AML-193 (cell line): ENCODE data around the gene NRXN2.
A peak's percentile ranks its signal among the peaks of the same experiment; 100 is the strongest.

ENCODE experiments used
- DNase-seq, 2 experiments: peaks; one replicate each; lab custom pipeline; 2025; lab: John Stamatoyannopoulos, UW

The NRXN2 gene

DNA sequence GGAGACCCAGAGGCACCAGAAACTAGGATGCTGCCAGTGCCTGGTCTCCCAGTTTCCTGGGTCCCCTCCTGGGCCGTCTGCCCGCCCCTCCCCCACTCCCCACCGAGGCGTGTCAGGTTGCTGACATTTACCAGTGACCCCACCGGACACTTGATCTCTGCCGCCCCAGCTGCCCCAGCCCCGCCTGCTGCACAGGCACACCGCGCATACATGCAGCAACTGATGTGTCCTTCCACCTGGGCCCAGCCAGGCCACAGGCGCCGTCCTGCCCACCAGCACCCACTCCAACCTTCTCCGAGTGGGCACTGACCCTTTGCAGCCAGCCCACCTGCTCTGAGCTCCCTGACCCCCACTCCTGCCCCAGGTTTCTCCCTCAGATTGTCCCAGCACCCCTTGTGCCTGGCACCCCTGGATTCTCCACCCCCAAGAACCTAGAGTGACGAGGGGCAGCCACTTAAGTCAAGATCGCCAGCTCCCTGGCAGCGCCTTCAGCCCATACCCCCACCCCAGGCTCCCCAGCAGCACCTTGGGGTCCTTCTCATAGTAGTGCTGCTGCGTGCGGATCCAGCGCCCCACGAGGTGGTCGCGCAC lies 36.2 kb upstream of the NRXN2 start:
- DNase-seq: no peak

DNA sequence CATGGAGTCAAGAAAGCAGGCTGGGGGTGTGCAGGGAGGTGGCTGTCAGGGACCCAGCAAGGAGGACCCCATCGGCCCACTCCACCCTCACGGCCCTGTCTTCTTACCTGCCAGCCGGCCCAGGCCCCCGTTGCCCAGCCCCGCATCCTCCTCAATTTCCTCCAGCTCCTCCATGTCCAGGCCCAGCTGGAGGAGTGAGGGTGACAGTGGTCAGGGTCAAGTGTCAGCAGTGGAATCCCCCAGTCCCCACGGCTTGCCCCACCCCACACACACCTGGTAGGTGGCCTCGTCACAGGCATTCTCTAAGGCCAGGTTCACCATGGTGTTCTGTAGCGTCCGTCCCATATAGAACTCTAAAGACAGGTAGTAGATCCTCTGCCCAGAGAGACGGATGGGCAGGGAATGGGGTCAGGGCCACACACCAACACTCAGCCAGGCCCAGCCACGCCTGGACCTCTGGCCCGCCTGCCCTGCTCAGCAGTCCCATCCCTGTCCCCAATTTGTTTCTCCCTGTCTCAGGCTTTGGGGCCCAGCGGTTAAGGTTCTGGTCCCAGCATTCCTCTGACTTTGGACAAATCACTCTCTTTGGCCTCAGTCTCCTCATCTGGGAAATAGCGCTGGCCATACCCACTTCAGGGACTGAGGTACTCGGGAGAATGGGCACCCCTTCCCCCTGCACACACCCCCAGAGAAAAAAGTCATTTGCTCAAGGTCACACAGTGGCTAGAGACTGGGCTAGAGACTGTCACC lies 35.5 kb upstream of the NRXN2 start:
- no peak for DNase-seq

DNA sequence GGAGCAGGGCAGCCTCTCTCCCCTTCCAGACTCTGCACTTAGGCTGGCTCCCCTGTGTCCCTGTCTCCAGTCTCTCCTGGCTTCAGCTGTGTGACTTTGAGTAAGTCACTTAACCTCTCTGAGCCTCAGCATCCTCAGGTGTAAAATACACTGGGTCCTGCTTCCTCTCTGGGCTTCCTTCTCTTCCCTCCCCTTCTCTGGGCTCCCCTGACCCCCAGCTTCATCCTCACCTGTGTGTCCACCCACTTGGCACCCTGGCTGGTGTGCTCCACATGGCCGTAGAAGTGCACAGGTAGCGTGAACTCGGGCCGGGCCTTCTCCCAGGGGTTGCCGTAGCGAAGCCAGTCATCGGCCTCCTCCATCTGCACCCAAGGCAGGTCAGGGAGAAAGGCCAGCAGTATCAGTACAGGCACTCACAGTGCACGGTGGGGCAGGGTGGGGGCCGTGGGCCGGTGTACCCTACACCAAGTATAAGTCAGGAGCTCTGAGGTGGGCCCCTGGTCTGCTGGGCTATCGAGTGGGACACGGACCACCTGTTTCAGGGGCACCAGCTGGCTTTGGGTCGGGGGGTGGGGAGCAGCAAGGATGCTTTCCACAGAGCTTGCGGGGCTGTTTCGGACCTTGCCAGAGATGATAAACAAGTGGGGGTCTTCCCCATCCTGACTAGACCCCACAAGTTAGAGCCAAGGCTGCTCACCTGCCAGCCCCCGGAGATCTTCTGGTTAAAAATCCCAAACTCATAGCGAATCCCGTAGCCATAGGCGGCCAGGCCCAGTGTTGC lies 34.7 kb upstream of the NRXN2 start:
- no peak for DNase-seq

DNA sequence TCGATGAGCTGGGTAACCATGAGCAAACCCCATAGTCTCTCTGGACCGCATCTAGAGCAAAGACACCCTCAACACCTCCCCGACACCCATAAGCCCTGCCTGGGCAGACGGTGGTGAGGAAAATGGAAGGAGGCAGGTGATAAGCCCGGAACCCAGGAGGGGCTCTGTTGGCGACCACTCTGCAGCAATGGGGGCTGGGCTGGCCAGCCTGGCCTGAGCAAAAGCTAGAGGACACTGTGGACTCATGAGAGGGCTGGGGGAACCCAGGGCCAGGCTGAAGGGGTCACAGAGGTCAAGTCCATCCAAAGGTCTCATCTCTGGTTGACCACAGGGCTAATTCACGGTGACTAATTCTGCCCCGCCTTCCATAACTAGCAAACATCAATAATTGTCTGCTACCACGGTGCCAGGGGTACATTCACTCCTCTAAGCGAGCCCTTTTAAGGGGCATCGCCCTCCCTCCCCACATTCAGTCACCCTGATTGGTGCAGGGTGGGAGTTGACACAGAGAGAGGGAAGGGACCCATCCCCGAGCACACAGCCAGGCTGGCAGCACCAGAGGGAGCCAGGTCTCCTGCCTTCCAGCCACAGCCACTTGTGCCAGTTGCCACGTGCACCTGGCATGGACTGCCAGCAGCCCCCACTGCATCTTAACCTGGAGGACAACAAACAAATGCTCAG lies 32.8 kb upstream of the NRXN2 start:
- no peak for DNase-seq

DNA sequence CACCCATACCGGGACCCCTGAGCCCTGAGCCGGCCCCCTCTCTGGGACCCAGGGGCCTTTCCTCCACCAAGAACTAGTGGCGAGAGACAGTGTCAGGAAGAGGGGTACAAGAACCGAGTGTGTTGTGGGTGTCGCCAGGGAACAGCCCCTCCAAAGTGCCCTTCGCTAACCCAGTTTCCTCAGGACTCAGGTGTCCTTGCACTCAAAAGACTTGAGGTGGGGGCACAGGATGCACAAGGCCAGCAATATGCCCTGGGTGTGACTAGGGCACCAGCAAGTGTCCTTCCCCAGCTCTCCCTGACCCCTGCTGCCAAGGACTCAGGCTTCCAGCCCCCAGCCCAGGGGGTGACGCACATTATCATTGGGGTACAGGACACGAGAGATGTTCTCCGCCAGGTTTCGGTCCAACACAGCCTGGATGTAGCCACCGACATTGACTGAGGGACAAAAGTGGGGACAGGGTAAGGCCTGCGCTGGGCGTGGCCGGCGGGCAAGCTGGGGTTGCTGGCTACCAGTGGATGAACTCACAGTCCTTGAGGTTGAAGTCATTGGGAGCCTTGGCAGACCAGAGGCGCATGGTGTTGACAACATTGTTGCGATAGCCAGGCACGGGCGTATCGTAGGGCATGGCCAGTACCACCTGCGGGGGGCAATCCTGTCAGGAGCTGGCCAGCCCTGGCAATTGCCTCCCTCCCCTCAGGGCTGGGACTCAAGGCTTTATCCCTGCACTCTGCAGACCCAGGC lies 32.1 kb upstream of the NRXN2 start:
- no peak for DNase-seq

DNA sequence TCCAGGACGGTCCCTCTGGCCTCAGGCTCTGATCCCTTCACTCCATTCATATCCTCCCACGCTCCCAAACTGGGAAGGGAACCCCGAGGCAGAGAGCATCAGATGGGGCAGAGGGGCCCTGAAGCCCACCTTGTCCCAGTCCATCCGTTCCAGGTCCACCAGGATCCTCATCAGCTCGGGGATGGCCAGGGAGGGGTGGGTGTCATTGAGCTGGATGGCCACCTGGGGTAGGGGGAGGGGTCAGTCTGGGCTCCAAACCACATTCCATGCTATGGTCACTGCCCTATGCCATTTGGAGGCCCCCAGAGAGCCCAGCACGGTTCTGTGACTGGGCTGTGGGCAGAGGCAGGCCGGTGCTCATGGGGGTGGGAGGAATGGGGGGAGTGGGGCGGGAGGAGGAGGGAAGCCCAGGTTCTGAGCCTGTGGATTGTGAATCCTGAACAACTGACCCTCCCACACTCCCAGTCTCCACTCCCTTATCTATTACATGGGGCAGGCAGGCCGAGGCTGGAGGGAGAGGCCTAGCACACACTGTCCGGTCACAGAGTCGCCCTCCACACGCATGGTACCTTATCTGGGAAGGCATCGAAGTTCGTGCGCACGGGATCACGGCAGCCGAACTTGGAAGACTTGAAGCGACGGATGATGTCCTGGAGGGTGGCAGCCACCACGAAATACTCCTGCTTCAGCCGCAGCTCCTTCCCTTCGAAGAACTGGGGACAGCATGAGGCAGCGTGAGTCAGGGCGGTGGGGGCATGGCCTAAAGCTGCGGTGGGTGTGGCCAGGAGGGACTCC lies 31.3 kb upstream of the NRXN2 start:
- no peak for DNase-seq

DNA sequence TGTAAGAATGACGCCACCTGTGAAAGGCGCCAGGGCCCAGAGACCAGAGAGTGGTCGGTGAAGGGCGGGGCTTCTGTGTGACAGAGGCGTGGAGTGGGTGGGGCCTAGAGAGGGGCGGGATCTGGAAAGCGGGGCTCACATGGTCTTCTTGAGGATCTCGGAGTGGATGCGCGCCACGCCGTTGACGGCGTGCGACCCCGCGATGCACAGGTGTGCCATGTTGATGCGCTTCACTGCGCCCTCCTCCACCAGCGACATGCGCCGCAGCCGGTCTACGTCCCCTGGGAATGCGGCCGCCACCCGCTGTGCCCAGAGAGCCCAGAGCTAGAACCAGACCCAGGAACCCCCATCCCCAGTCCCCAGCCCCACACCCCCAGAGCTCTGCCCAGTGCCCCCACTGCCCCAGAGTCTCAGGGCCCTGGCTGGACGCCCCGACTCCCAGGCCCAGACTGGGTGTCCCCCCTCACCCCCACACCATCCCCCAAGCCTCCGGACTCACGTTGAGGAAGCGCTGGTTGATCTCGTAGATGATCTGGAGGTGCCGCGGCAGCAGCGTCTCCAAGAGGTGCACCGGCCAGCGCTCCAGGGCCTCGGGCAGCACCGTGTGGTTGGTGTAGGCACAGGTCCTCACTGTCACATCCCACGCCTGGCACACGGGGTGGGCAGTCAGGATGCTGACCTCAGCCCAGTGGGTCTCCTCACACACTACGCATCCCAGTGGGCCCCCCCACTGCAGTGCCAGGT lies 30.6 kb upstream of the NRXN2 start:
- DNase-seq: no peak

DNA sequence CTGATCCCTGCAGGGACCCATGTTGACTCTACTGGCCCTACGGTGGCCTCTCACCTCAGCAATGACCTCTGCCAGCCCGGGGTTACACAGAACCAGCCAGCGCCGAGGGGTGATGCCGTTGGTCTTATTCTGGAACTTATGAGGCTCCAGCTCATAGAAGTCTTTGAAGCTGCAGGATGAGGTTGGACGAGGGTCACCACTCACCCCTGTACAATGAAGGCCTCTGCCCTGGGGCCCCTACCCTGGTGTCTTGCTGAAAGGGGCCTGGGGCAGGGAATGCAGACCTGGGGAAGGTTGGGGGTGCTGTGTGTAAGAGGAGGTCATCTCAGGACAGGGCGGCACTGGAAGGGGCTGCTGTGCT lies 30.0 kb upstream of the NRXN2 start:
- DNase-seq: no peak

DNA sequence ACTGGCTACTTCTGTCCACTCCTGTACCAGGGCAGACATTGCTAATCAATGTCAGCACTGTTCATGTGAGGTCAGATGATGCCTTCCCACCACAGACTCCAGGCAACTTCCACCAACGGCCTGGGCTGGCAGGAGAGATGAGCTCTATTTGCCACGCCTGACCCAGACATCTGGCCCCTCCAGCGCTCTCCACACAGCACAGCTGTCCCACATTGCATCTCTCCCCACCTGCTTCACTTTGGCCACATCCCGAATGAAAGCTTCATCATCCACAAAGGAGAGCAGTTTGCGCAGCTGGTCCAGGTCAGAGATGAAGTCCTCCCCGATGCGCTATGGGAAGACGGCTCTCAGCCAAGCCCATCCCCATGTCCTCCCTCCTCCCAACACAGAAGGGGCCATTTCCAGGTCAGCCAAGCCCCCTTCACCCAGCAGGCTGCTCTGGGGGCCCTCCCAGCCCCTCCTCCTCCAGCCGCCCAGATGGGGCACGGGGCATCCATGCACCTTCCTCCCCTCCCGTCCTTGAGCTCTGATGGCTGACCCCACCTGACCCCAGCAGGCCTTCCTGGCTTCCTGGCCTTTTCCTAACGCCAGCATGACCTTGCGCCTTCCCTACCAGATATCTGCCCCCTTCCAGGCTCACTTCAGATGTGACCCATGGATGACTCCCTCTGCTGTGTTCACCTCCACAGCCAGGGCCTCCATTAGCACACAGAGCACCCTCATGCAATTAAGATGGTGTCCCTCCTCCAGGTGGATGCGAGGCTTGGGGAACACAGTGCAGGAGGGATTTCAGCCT lies 29.4 kb upstream of the NRXN2 start:
- DNase-seq: no peak

DNA sequence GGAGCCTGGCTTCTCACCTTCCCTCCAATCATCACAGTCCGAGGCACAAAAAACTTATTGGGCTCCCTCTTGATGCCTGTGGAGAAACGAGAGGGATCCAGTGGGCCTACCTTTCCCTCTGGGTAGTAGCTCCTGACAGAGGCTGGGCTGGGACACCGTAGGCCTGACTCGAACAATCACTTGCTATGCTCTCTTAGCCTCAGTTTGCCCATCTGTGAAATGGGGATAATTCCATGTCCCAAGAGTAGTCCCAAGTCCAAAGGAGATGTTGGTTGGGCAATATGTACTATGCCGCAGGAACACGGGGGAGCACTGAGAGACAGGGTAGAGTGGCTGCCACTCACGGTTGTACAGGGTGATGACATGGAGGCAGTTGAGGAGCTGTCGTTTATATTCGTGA lies 28.6 kb upstream of the NRXN2 start:
- no peak for DNase-seq

DNA sequence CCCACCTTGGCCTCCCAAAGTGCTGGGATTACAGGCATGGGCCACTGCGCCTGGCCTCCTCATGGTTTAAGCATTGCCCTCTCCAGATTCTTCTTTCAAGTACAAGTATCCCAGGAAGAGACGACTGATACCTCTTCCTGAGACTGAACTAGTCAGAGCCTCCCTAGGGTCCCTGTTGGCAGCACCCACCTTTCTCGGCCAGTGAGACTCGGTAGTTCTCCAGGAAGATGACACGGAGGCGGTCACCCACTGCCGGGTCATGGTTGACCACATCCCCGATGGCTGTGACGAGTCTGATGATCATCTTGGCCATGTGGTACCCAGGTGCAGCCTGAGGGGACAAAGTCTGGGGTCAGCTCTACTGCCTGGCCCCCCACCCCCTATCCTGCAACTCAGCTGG lies 28.1 kb upstream of the NRXN2 start:
- no peak for DNase-seq

DNA sequence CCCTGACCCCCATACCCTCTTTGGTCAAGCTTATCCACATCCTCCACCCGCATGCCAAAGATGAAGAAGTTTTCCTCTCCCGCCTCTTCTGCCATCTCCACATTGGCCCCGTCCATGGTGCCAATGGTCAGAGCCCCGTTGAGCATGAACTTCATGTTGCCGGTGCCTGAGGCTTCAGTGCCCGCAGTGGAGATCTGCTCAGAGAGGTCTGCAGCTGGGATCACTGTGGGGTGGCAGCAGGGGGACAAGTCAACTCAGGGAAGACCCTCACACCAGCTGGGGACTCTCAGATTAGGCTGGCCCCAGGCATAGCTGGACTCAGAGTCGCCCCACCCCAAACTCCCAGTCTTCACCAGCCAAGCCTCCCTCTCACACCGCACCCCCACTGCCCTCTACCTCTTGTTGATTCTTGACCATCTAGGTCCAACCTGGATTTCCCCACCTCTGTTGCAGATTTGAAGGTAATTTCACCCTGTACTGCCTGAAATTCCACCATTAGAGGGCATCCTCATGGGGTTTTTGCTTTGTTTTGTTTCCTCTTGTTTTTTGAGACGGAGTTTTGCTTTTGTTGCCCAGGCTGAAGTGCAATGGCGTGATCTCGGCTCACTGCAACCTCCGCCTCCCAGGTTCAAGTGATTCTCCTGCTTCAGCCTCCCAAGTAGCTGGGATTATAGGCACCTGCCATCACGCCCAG lies 27.5 kb upstream of the NRXN2 start:
- DNase-seq: no peak

DNA sequence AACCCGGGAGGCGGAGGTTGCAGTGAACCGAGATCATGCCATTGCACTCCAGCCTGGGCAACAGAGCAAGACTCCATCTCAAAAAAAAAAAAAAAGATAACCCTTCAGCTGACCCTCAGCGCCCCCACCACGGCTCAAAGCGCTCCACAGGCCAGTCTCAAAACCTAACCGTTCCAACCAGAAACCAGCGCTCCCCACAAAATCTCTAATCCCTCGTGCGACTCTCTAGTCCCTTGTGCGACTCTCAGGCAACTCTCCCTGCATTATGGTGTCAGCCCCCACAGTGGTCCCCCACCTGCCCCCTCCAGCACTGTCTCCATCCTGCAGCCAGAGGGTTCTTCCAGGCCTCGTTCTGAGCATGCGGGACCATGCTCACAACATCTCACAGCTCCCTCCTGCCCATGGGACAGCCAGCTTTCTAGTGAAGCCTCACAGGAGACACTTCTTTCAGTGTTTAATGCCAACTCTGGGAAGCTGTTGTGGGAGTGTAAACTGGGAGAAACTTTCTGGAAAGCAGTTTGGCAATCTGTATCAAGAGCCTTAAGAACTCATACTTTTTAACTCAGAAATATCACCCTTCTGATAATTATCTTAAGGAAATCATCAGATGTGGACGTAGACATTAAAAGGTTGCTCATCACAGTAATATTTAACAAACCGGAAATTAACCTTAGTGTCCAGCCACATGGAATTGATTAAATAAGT lies 25.1 kb upstream of the NRXN2 start:
- no peak for DNase-seq

DNA sequence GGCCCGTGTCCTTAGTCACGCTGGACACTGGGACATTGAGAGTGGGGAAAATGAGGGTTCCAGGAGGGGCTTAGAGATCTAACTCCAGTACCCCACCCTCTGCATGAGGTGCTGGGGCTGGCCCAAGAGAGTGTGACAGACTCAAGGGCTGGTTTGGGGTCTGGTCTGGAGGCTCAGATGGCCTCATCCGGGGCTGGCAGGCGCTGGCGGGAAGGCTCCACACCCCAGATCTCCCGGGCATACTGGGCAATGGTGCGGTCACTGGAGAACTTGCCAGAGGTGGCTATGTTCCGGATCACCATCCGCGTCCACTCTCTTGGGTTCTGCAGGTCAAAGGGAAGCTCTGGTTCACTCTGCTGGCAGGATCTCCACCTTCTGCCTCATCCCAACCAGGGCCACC lies 23.5 kb upstream of the NRXN2 start:
- DNase-seq: no peak

DNA sequence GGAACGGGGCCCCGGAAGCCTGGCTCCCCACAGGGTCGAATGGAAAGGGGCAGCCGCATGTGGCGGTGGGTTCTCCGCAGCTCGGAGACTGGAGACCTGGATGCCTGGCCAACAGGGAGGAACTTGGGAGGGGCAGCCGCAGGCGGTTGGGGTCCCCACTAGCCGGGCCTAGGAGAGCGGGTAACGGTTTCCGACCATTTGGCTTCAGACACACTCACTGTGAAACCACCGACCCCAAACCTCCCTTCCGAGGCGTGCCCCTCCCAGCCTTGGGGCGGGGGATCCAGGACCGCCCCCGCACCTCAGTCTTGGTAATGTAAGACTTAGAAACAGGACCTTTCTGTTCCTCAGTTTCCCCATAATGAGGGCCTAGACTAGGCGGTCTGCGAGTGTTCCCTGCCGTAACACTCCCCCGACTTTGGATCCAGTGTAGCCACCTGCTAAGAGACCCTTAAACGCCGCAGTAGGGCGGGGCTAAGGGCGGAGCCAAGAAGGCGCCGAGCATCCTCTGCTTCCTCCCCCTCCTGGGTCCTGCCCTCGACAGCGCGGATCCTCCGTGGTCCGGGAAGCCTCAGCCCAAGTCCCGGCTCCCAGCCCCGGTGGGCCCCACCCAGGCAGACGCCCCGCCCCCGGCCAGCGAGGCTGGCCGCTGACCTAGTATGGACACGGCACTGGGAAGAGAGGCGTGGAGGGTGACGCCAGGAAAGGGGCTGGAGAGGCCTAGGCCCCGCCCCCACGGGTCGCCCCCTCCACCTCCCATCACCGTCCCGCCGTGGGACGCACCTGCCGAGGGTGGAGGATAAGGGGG lies 22.7 kb upstream of the NRXN2 start:
- peak; percentile 45 to 52 for DNase-seq

DNA sequence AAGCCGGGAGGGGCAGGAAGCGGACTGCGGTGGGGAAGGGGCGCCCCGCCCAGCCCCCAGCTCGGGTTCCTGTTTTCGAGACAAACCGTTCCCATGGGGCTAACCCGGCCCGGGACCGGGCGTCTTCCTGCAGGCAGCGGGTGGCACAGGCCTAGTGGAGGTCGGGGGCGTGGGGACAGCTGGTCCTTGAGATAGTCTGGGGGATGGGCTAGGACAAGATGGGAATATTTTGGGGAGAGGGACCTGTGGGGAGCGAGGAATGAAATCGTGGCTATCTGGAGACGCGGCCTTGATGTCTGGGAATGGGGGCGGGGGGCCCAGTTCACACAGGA lies 22.2 kb upstream of the NRXN2 start:
- DNase-seq: peak; percentile 66 to 72

DNA sequence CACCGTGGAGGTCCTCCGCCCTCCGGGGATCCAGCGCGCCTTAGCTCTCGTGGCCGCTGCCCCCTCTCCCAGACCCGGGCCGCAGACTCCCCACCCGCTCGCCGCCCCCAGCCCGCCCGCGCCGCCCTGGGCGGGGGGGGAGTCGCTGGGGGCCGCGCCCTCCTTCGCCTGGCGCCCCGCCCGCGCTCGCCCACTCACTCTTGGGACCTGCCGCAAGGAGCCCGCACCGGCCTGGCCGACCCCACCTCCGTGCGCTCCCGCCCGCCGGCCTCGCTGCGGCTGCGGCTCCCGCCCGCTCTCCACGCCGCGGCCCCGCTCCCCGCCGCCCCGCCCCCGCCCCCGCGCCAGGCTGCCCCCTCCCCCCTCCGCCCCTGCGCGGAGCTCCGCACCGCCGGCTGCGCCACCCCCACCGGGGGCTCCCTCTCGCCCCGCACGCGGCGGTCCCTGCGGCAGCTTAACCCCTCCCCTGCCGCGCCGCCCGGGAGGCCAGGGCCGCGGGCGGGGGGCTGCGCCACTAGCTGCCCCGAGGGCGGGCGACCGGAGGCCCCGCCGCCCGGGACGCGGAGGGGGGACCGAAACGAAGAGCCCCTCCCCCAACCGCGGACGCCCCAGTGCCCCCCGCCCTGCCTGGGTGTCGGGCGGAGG lies 21.7 kb upstream of the NRXN2 start:
- no peak for DNase-seq
